Endothelial cell of umbilical vein (primary cell): ENCODE data around the gene CSE1L. TPM values are rescaled to one million over a fixed set of nuclear protein-coding genes. Genes with fewer than 3 reads are reported as not detected.

Experiments used
- BruUV-seq: library from RNA; stranded (reverse); fragments of 400-500 nt; replicated peaks from 2 replicates; lab custom pipeline; 2021; lab: Mats Ljungman, UMichigan
- CTCF ChIA-PET: fragments of 300-600, 350-600 bp; sonication (Branson Sonifier 250); formaldehyde crosslinking; loops from one replicate; lab custom pipeline; 2021; ENCODE audit warnings: antibody characterized with exemption, inconsistent platforms; lab: Charles Lee
- POLR2A ChIA-PET: fragments of 300-600, 350-600 bp; sonication (Branson Sonifier 250); formaldehyde crosslinking; loops from one replicate; lab custom pipeline; 2021; ENCODE audit warnings: antibody characterized with exemption, inconsistent platforms; lab: Charles Lee
- DNase-seq: peaks from one replicate; pipeline ENCODE4 v3.0.0-alpha.2; 2011; ENCODE audit warnings: low read depth, low spot score
- FAIRE-seq: peaks from 2 replicates; lab custom pipeline; 2011; peaks lifted over from hg19 to GRCh38; lab: Jason Lieb, UNC
- H2AFZ ChIP-seq: 2 replicates; pipeline ENCODE4 v1.6.0; 2012; ENCODE audit warnings: low read depth, low read length, control low read depth, inconsistent platforms
- H3K27ac ChIP-seq: 2 replicates; pipeline ENCODE4 v1.5.1; 2011; ENCODE audit warnings: low read depth, mild to moderate bottlenecking, control low read depth, low read length, moderate library complexity; ENCODE audit not compliant: insufficient read depth
- H3K27me3 ChIP-seq, 2 experiments: 2 replicates each; pipeline versions ENCODE4 v1.6.0 to v1.6.1; 2011; ENCODE audit warnings: low read length in 2 of 2, mixed read lengths in 1 of 2; ENCODE audit not compliant: control insufficient read depth in 2 of 2, insufficient read depth in 2 of 2
- H3K36me3 ChIP-seq, 2 experiments: 2 replicates in 1 of 2; 3 replicates in 1 of 2; pipeline ENCODE4 v1.5.1; 2011; ENCODE audit warnings: low read length in 2 of 2, mild to moderate bottlenecking in 1 of 2, moderate library complexity in 1 of 2; ENCODE audit not compliant: control insufficient read depth in 2 of 2, insufficient read depth in 2 of 2; ENCODE audit errors: extremely low read depth in 1 of 2
- H3K4me1 ChIP-seq: 3 replicates; pipeline ENCODE4 v1.5.1; 2011; ENCODE audit warnings: mild to moderate bottlenecking, low read length; ENCODE audit not compliant: control insufficient read depth, insufficient read depth; ENCODE audit errors: extremely low read depth
- H3K4me2 ChIP-seq: 2 replicates; pipeline ENCODE4 v1.6.1; 2011; ENCODE audit warnings: low read length, control low read depth, mixed read lengths; ENCODE audit not compliant: insufficient read depth
- H3K4me3 ChIP-seq, 3 experiments: fragments of 200-600 bp in 1 of 3; sonication (generic), shearing (Covaris generic) in 1 of 3; replicated peaks in 1 of 3; 2 replicates each; pipeline ENCODE4 v1.5.1; 2011 to 2016; ENCODE audit warnings: control low read depth in 3 of 3, low read length in 3 of 3, mild to moderate bottlenecking in 2 of 3, inconsistent platforms in 1 of 3, low read depth in 1 of 3, moderate library complexity in 1 of 3; ENCODE audit not compliant: insufficient read depth in 1 of 3
- H3K79me2 ChIP-seq: 2 replicates; pipeline ENCODE4 v1.6.0; 2012; ENCODE audit warnings: low read length, inconsistent platforms; ENCODE audit not compliant: control insufficient read depth, insufficient read depth
- H3K9ac ChIP-seq: replicated peaks from 2 replicates; pipeline ENCODE3; 2011; ENCODE audit warnings: low read length, control low read depth; ENCODE audit not compliant: insufficient read depth; ENCODE audit errors: extremely low read depth
- H3K9me1 ChIP-seq: replicated peaks from 3 replicates; pipeline ENCODE4 v1.6.0; 2011; ENCODE audit warnings: mild to moderate bottlenecking, low read length; ENCODE audit not compliant: control insufficient read depth, insufficient read depth; ENCODE audit errors: extremely low read depth
- H3K9me3 ChIP-seq: replicated peaks from 2 replicates; pipeline ENCODE4 v1.5.1; 2012; ENCODE audit warnings: low read length, inconsistent platforms; ENCODE audit not compliant: control insufficient read depth, insufficient read depth
- H4K20me1 ChIP-seq: replicated peaks from 2 replicates; pipeline ENCODE3; 2011; ENCODE audit warnings: mild to moderate bottlenecking, low read length; ENCODE audit not compliant: control insufficient read depth, insufficient read depth; ENCODE audit errors: extremely low read depth
- EZH2 ChIP-seq: IDR thresholded peaks from 2 replicates; pipeline ENCODE4 v1.6.1; 2012; ENCODE audit warnings: borderline replicate concordance, low read depth, mild to moderate bottlenecking, moderate library complexity, low read length, inconsistent platforms; ENCODE audit not compliant: severe bottlenecking
- FOS ChIP-seq: IDR thresholded peaks from 2 replicates; pipeline ENCODE4 v1.6.1; 2011; ENCODE audit warnings: mild to moderate bottlenecking, low read length, moderate library complexity, borderline replicate concordance; ENCODE audit not compliant: insufficient read depth
- GATA2 ChIP-seq: IDR thresholded peaks from 2 replicates; pipeline ENCODE4 v1.7.0; 2011; ENCODE audit warnings: low read depth, mild to moderate bottlenecking, moderate library complexity, mixed read lengths, low read length; ENCODE audit not compliant: insufficient read length, insufficient read depth
- JUN ChIP-seq: IDR thresholded peaks from 2 replicates; pipeline ENCODE4 v1.6.1; 2011; ENCODE audit warnings: borderline replicate concordance, low read depth; ENCODE audit not compliant: insufficient read length, insufficient read depth
- MAX ChIP-seq: IDR thresholded peaks from 2 replicates; pipeline ENCODE4 v1.6.1; 2011; ENCODE audit not compliant: insufficient read depth, insufficient read length
- MYC ChIP-seq: IDR thresholded peaks from one replicate; pipeline ENCODE4 v1.6.1; 2011; ENCODE audit warnings: mild to moderate bottlenecking, low read depth, low read length
- POLR2A ChIP-seq: IDR thresholded peaks from 2 replicates; pipeline ENCODE4 v1.6.1; 2012; ENCODE audit warnings: low read depth, mild to moderate bottlenecking, control low read depth, low read length
- POLR2AphosphoS5 ChIP-seq: IDR thresholded peaks from 2 replicates; pipeline ENCODE4 v1.6.1; 2012; ENCODE audit warnings: low read depth, mild to moderate bottlenecking, control low read depth, low read length, moderate library complexity; ENCODE audit not compliant: insufficient read depth
- dilution Hi-C: fragments of 300-500 bp; cut with MboI; formaldehyde crosslinking; loops from one replicate; pipeline ENCODE4 v1.15.0; 2019; ENCODE audit warnings: low sequenced_read_pairs; ENCODE audit not compliant: extremely low pct_ligation_motif_present
- intact Hi-C: fragments of 100-400 bp; cut with micrococcal nuclease; formaldehyde crosslinking; loops from one replicate; pipeline ENCODE4 v1.10.0; 2022
- polyA plus RNA-seq, 4 experiments: library from polyadenylated mRNA; depleted of rRNA in 3 of 4; stranded (reverse) in 3 of 4; unstranded in 1 of 4; fragments of >200 nt; gene quantifications; 2 replicates each; pipeline versions ENCODE4 v1.2.1 to v1.2.3, GENCODE V29; 2011 to 2012; ENCODE audit warnings: missing spikeins in 1 of 4
- total RNA-seq: library from RNA; stranded (reverse); gene quantifications from 2 replicates; pipeline ENCODE4 v1.2.3, GENCODE V29; 2021
- TF ChIP-seq, protein P1 (sequence below), 2 donors: IDR thresholded peaks; 1 replicate in 1 of 2; 2 replicates in 1 of 2; pipeline ENCODE4 v1.5.1; 2011; ENCODE audit warnings: low read length in 2 of 2, mild to moderate bottlenecking in 2 of 2, moderate library complexity in 2 of 2, control low read depth in 1 of 2, inconsistent platforms in 1 of 2, low read depth in 1 of 2; ENCODE audit not compliant: insufficient read depth in 1 of 2; ENCODE audit errors: extremely low read depth in 1 of 2

The CSE1L gene
- total and polyA plus RNA-seq, 2 donors (not counting 3 experiments of a cell fraction or from before 2014, with no cell fraction given): 35.1 to 118 TPM

- intact Hi-C loops: no loop called here
- Histone ChIP-seq H2AFZ (no peak overlapping the region), H4K20me1 (no peaks in the 10 kb centered on the region), H3K4me3 (no peak overlapping the region), H3K9me3 (no peaks in the 10 kb centered on the region), H3K27me3 (no peaks in the 10 kb centered on the region), H3K4me2 (no peak overlapping the region), H3K4me1 (no peaks in the 10 kb centered on the region), H3K9me1 (no peaks in the 10 kb centered on the region), H3K27ac (no peak overlapping the region), H3K9ac (no peak overlapping the region), H3K79me2 (no peaks in the 10 kb centered on the region), H3K36me3 (peaks cover 10 to 14% of the 10 kb centered on the region in 2 experiments)
- FAIRE-seq: no peak
- no TSS peak for BruUV-seq
- POLR2A ChIA-PET: no interaction called here
- CTCF ChIA-PET: no interaction called here
- TF ChIP-seq GATA2 (no peak), POLR2AphosphoS5 (no peak), EZH2 (no peak), MAX (no peak), FOS (no peak), MYC (no peak), JUN (no peak), POLR2A (no peak)
- TF ChIP-seq, protein P1, sequence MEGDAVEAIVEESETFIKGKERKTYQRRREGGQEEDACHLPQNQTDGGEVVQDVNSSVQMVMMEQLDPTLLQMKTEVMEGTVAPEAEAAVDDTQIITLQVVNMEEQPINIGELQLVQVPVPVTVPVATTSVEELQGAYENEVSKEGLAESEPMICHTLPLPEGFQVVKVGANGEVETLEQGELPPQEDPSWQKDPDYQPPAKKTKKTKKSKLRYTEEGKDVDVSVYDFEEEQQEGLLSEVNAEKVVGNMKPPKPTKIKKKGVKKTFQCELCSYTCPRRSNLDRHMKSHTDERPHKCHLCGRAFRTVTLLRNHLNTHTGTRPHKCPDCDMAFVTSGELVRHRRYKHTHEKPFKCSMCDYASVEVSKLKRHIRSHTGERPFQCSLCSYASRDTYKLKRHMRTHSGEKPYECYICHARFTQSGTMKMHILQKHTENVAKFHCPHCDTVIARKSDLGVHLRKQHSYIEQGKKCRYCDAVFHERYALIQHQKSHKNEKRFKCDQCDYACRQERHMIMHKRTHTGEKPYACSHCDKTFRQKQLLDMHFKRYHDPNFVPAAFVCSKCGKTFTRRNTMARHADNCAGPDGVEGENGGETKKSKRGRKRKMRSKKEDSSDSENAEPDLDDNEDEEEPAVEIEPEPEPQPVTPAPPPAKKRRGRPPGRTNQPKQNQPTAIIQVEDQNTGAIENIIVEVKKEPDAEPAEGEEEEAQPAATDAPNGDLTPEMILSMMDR (IDR thresholded peaks at IDR 0.05; ENCODE audit: extremely low read depth in 1 of 2, insufficient read depth in 1 of 2, low read depth in 1 of 2, low read length in 2 of 2): no peak
- DNase-seq: no peak
- dilution Hi-C loops: no loop called here
Measured at GRCh38 chr20:49106328-49106727, 60.2 kb downstream of the CSE1L start.
